Measurements from ENCODE around the gene ITFG1. TPM values are rescaled to one million over a fixed set of nuclear protein-coding genes. Genes with fewer than 3 reads are reported as not detected.
"Not testable (repeated sequence)": the region's sequence is repeated elsewhere in the genome, so short reads cannot be mapped to it uniquely, and the experiment has no call there.

ITFG1 gene
- total RNA-seq, 1 experiment from 2014 or later = 124 TPM

GRCh38 chr16:47247690-47248089, 213.2 kb downstream of the ITFG1 start:
- no peak for DNase-seq (ENCODE audit: low read depth)

GRCh38 chr16:47244206-47244605, 216.7 kb downstream of the ITFG1 start:
- DNase-seq (ENCODE audit: low read depth) = no peak

DNA sequence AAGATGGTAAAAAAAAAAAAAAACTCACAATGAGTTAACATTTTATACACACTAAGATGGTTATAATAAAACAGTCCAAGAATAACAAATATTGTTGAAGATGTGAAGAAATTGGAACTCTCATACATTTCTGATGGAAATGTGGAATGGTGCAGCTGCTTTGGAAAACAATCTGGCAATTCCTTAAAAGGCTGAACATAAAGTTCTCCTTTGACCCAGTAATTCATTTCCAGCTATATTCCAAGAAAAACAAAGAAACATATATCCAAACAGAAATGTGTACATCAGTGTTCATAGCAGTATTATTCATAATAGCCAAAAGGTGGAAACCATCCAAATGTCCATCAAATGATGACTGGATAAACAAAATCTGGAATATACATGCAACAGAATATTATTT, 219.8 kb downstream of the ITFG1 start:
- DNase-seq (ENCODE audit: low read depth) = no peak

DNA sequence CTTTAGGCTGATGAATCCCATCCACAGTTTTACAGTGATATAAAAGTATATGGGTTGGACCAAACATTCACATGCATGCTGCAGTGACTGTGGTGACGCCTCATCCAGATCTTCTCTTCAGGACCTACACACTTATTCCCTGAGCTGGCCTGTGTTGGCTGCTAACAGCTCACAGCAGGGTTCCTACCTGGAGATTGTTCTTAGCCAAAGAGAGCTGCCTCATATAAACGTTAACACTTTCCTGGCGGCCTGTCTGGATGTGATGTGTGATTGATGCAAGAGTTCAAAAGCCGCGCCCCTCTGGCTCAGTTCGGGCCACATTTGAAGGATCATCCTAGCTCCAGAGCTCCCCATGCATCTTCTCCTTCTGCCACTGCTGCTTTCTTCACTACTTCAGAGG, 224.1 kb downstream of the ITFG1 start:
- DNase-seq (ENCODE audit: low read depth) = no peak

DNA sequence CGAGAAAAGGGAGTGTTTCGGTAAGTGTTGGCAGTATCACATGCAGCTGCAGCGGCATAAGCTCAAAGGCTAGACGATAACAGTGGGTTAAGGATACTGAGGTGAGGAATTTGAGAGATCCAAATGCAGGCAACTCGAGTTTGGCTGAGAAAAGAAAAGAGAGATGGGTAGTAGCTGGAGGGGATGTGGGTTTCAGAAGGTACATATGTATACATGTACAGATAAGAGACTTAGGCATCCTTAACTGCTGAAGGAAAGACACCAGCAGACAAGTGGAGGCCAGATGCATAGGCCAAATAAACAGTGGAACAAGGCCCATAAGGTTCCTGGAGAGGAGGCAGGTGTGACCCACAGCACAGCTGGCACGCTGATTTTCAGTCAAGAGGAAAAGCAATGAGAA, 230.6 kb downstream of the ITFG1 start:
- no peak for DNase-seq (ENCODE audit: low read depth)

GRCh38 chr16:47229053-47230050, 231.5 kb downstream of the ITFG1 start:
- DNase-seq (ENCODE audit: low read depth) = no peak

GRCh38 chr16:47228241-47228640, 232.6 kb downstream of the ITFG1 start:
- DNase-seq (ENCODE audit: low read depth) = no peak

GRCh38 chr16:47213761-47214440, 247.0 kb downstream of the ITFG1 start:
- DNase-seq (ENCODE audit: low read depth) = no peak

- no peak for DNase-seq (ENCODE audit: low read depth)
Measured at GRCh38 chr16:47211218-47211617, 249.6 kb downstream of the ITFG1 start.

- peak; percentile 24 for DNase-seq (ENCODE audit: low read depth)
Measured at GRCh38 chr16:47204736-47205504, 255.9 kb downstream of the ITFG1 start.

DNA sequence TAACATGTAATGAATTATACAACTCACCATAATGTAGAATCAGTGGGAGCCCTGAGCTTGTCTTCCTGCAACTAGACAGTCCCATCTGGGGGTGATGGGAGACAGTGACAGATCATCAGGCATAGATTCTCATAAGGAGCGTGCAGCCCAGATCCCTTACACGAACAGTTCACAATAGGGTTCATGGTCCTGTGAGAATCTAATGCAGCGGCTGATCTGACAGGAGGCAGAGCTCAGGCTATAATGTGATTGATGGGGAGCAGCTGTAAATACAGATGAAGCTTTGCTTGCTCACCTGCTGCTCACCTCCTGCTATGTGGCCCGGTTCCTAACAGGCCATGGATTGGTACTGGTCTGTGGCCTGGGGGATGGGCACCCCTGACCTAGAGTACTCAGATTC, 257.4 kb downstream of the ITFG1 start:
- DNase-seq (ENCODE audit: low read depth) = not testable (repeated sequence)

DNA sequence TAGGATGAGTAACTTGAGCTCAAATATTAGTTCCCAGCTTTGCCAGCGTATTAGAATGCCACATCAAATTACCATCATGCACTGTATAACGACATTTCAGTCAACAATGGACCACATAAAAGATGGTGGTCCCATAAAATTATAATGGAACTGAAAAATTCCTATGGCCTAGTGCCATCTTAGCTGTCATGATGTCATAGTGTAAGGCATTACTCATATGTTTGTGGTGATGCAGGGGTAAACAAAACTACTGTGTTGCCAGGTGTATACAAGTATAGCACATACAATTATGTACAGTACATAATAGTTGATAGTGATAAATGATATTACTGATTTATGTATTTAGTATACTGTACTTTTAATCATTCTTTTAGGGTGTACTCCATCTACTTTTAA, 262.7 kb downstream of the ITFG1 start:
- no peak for DNase-seq (ENCODE audit: low read depth)

DNA sequence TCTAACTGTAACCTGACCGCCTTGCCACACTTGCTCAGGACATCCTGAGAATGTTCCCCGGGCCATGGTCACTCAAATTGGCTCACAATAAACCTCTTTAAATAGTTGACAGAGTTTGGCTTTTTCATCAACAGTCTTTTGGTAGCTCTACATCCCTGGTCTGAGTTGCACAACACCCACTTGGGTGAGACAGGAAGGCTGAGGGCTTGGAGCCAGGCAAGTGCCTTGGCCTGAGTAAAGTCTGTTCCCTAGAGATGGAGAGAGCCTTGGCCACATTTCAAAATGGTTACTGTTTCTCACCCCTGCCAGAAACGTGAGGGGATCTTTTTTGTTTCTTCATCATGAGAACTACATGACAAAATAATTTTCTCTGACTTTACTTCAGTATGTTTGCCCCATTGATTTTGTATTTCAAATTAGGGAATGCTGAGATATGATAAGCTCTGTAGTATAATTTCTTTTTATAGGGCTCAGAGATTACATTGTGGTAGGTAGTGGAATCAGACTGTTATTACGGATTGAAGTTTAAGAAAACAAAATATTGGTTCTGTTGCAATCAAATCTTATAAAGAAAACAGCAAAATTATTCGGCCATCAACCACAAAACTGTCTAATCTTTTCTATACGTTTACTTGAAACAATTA, 263.2 kb downstream of the ITFG1 start:
- no peak for DNase-seq (ENCODE audit: low read depth)

GRCh38 chr16:47196457-47196856, 264.4 kb downstream of the ITFG1 start:
- no peak for DNase-seq (ENCODE audit: low read depth)

DNA sequence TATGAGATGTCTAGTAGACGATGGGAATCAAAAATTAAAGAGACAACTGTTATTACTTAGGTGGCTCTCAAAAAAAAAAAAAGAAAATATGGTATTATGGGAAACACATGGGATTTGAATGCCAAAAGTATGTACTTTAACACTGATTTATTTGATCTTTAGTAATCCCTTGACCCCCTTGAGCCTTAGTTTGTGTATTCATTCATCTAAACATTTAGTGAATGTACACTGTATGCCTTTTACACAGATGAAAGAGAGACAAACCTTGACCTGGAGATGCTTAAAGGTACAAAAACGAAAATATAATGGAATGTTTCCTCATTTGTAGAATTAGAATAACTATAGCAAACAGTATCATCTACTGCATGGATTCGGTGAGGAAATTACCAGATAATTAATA, 278.5 kb downstream of the ITFG1 start:
- DNase-seq (ENCODE audit: low read depth) = no peak

- not testable (repeated sequence) for DNase-seq (ENCODE audit: low read depth)
Measured at GRCh38 chr16:47181066-47181465, 279.8 kb downstream of the ITFG1 start.

- no peak for DNase-seq (ENCODE audit: low read depth)
Measured at GRCh38 chr16:47180073-47180472, 280.8 kb downstream of the ITFG1 start.

DNA sequence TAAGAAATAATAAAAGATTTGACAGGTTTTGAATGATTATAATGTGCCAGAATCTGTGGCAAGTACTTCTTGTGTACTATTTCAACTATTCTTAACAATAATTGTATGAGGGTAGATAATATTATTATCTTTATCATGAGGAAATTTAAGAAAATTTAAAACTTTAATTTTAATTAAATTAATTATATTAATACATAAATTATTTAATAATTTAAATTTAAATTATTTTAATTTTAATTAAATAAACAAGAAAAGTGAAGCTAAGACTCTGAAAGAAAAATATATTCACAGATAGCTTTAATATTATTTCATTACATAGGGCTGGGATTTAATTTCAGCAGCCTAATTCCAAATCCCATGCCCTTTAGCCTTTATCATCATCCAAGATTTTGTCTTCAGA, 285.7 kb downstream of the ITFG1 start:
- no peak for DNase-seq (ENCODE audit: low read depth)

DNA sequence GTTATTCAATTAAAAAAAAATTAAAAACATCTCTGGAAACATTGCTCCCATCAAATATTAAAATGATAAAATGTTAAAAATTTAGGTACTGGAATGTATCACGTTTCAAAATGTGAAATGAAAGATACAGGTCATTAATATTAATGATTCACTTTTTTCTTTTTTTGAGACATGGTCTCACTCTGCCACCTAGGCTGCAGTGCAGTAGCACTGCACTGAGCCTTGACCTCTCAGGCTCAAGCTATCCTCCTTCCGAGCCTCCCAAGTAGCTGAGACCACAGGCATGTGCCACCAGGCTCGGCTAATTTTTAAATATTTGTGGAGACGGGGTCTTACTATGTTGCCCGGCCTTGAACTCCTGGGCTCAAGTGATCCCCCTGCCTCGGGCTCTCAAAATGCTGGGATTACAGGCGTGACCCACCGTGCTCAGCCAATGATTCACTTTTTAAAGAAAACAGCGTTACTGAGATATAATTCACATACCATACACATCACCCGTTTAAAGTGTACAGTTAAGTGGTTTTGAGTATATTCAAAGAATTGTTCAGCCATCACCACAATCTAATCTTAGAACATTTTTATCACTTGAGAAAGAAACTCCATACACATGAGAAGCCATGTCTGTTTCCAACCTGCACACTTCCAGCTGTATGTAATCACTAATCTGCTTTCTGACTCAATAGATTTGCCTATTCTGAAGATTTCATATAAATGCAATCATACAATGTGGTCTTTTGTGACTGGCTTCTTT, 298.0 kb downstream of the ITFG1 start:
- DNase-seq (ENCODE audit: low read depth) = no peak

DNA sequence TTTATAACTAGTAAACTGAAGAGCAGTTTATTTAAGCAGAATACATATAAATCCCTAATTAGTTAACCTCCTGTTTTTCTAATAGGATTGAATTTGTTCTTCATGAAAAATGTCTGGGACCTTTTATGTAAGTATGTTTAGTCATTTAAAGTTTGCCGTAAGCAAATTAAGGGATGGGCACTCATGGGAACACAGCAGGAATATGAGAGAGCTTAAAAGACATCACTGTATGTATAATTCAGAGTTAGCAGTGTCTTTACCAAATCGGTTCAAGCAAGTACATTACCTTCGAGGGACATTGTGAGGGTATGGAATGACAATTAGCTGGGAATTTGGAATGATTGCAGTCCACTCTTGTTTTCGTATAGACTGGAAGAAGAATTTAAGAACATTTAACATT, 299.4 kb downstream of the ITFG1 start:
- DNase-seq (ENCODE audit: low read depth) = no peak

GRCh38 chr16:47160422-47160821, 300.4 kb downstream of the ITFG1 start:
- no peak for DNase-seq (ENCODE audit: low read depth)

Data from RPMI7951 (cell line).